Endothelial cell of umbilical vein (primary cell): ENCODE data around the gene CCDC60. TPM values are rescaled to one million over a fixed set of nuclear protein-coding genes. Genes with fewer than 3 reads are reported as not detected.

Experiments
- BruUV-seq: library from RNA; stranded (reverse); fragments of 400-500 nt; replicated peaks from 2 replicates; lab custom pipeline; 2021; lab: Mats Ljungman, UMichigan
- CTCF ChIA-PET: fragments of 300-600, 350-600 bp; sonication (Branson Sonifier 250); formaldehyde crosslinking; loops from one replicate; lab custom pipeline; 2021; ENCODE audit warnings: antibody characterized with exemption, inconsistent platforms; lab: Charles Lee
- POLR2A ChIA-PET: fragments of 300-600, 350-600 bp; sonication (Branson Sonifier 250); formaldehyde crosslinking; loops from one replicate; lab custom pipeline; 2021; ENCODE audit warnings: antibody characterized with exemption, inconsistent platforms; lab: Charles Lee
- DNase-seq: peaks from one replicate; pipeline ENCODE4 v3.0.0-alpha.2; 2011; ENCODE audit warnings: low read depth, low spot score
- FAIRE-seq: peaks from 2 replicates; lab custom pipeline; 2011; peaks lifted over from hg19 to GRCh38; lab: Jason Lieb, UNC
- H2AFZ ChIP-seq: 2 replicates; pipeline ENCODE4 v1.6.0; 2012; ENCODE audit warnings: low read depth, low read length, control low read depth, inconsistent platforms
- H3K27ac ChIP-seq: 2 replicates; pipeline ENCODE4 v1.5.1; 2011; ENCODE audit warnings: low read depth, mild to moderate bottlenecking, control low read depth, low read length, moderate library complexity; ENCODE audit not compliant: insufficient read depth
- H3K27me3 ChIP-seq, 2 experiments: 2 replicates each; pipeline versions ENCODE4 v1.6.0 to v1.6.1; 2011; ENCODE audit warnings: low read length in 2 of 2, mixed read lengths in 1 of 2; ENCODE audit not compliant: control insufficient read depth in 2 of 2, insufficient read depth in 2 of 2
- H3K36me3 ChIP-seq, 2 experiments: 2 replicates in 1 of 2; 3 replicates in 1 of 2; pipeline ENCODE4 v1.5.1; 2011; ENCODE audit warnings: low read length in 2 of 2, mild to moderate bottlenecking in 1 of 2, moderate library complexity in 1 of 2; ENCODE audit not compliant: control insufficient read depth in 2 of 2, insufficient read depth in 2 of 2; ENCODE audit errors: extremely low read depth in 1 of 2
- H3K4me1 ChIP-seq: 3 replicates; pipeline ENCODE4 v1.5.1; 2011; ENCODE audit warnings: mild to moderate bottlenecking, low read length; ENCODE audit not compliant: control insufficient read depth, insufficient read depth; ENCODE audit errors: extremely low read depth
- H3K4me2 ChIP-seq: 2 replicates; pipeline ENCODE4 v1.6.1; 2011; ENCODE audit warnings: low read length, control low read depth, mixed read lengths; ENCODE audit not compliant: insufficient read depth
- H3K4me3 ChIP-seq, 3 experiments: fragments of 200-600 bp in 1 of 3; sonication (generic), shearing (Covaris generic) in 1 of 3; replicated peaks in 1 of 3; 2 replicates each; pipeline ENCODE4 v1.5.1; 2011 to 2016; ENCODE audit warnings: control low read depth in 3 of 3, low read length in 3 of 3, mild to moderate bottlenecking in 2 of 3, inconsistent platforms in 1 of 3, low read depth in 1 of 3, moderate library complexity in 1 of 3; ENCODE audit not compliant: insufficient read depth in 1 of 3
- H3K79me2 ChIP-seq: 2 replicates; pipeline ENCODE4 v1.6.0; 2012; ENCODE audit warnings: low read length, inconsistent platforms; ENCODE audit not compliant: control insufficient read depth, insufficient read depth
- H3K9ac ChIP-seq: replicated peaks from 2 replicates; pipeline ENCODE3; 2011; ENCODE audit warnings: low read length, control low read depth; ENCODE audit not compliant: insufficient read depth; ENCODE audit errors: extremely low read depth
- H3K9me1 ChIP-seq: replicated peaks from 3 replicates; pipeline ENCODE4 v1.6.0; 2011; ENCODE audit warnings: mild to moderate bottlenecking, low read length; ENCODE audit not compliant: control insufficient read depth, insufficient read depth; ENCODE audit errors: extremely low read depth
- H3K9me3 ChIP-seq: replicated peaks from 2 replicates; pipeline ENCODE4 v1.5.1; 2012; ENCODE audit warnings: low read length, inconsistent platforms; ENCODE audit not compliant: control insufficient read depth, insufficient read depth
- H4K20me1 ChIP-seq: replicated peaks from 2 replicates; pipeline ENCODE3; 2011; ENCODE audit warnings: mild to moderate bottlenecking, low read length; ENCODE audit not compliant: control insufficient read depth, insufficient read depth; ENCODE audit errors: extremely low read depth
- EZH2 ChIP-seq: IDR thresholded peaks from 2 replicates; pipeline ENCODE4 v1.6.1; 2012; ENCODE audit warnings: borderline replicate concordance, low read depth, mild to moderate bottlenecking, moderate library complexity, low read length, inconsistent platforms; ENCODE audit not compliant: severe bottlenecking
- FOS ChIP-seq: IDR thresholded peaks from 2 replicates; pipeline ENCODE4 v1.6.1; 2011; ENCODE audit warnings: mild to moderate bottlenecking, low read length, moderate library complexity, borderline replicate concordance; ENCODE audit not compliant: insufficient read depth
- JUN ChIP-seq: IDR thresholded peaks from 2 replicates; pipeline ENCODE4 v1.6.1; 2011; ENCODE audit warnings: borderline replicate concordance, low read depth; ENCODE audit not compliant: insufficient read length, insufficient read depth
- MYC ChIP-seq: IDR thresholded peaks from one replicate; pipeline ENCODE4 v1.6.1; 2011; ENCODE audit warnings: mild to moderate bottlenecking, low read depth, low read length
- POLR2A ChIP-seq: IDR thresholded peaks from 2 replicates; pipeline ENCODE4 v1.6.1; 2012; ENCODE audit warnings: low read depth, mild to moderate bottlenecking, control low read depth, low read length
- POLR2AphosphoS5 ChIP-seq: IDR thresholded peaks from 2 replicates; pipeline ENCODE4 v1.6.1; 2012; ENCODE audit warnings: low read depth, mild to moderate bottlenecking, control low read depth, low read length, moderate library complexity; ENCODE audit not compliant: insufficient read depth
- dilution Hi-C: fragments of 300-500 bp; cut with MboI; formaldehyde crosslinking; loops from one replicate; pipeline ENCODE4 v1.15.0; 2019; ENCODE audit warnings: low sequenced_read_pairs; ENCODE audit not compliant: extremely low pct_ligation_motif_present
- intact Hi-C: fragments of 100-400 bp; cut with micrococcal nuclease; formaldehyde crosslinking; loops from one replicate; pipeline ENCODE4 v1.10.0; 2022
- polyA plus RNA-seq, 4 experiments: library from polyadenylated mRNA; depleted of rRNA in 3 of 4; stranded (reverse) in 3 of 4; unstranded in 1 of 4; fragments of >200 nt; gene quantifications; 2 replicates each; pipeline versions ENCODE4 v1.2.1 to v1.2.3, GENCODE V29; 2011 to 2012; ENCODE audit warnings: missing spikeins in 1 of 4
- total RNA-seq: library from RNA; stranded (reverse); gene quantifications from 2 replicates; pipeline ENCODE4 v1.2.3, GENCODE V29; 2021
- TF ChIP-seq, protein P1 (sequence below): IDR thresholded peaks from 2 replicates; pipeline ENCODE4 v1.6.1; 2011; ENCODE audit not compliant: insufficient read depth, insufficient read length
- TF ChIP-seq, protein P2 (sequence below), 2 donors: IDR thresholded peaks; 1 replicate in 1 of 2; 2 replicates in 1 of 2; pipeline ENCODE4 v1.5.1; 2011; ENCODE audit warnings: low read length in 2 of 2, mild to moderate bottlenecking in 2 of 2, moderate library complexity in 2 of 2, control low read depth in 1 of 2, inconsistent platforms in 1 of 2, low read depth in 1 of 2; ENCODE audit not compliant: insufficient read depth in 1 of 2; ENCODE audit errors: extremely low read depth in 1 of 2

Gene CCDC60
- total and polyA plus RNA-seq, 2 donors (not counting 3 experiments of a cell fraction or from before 2014, with no cell fraction given) = not detected

DNA sequence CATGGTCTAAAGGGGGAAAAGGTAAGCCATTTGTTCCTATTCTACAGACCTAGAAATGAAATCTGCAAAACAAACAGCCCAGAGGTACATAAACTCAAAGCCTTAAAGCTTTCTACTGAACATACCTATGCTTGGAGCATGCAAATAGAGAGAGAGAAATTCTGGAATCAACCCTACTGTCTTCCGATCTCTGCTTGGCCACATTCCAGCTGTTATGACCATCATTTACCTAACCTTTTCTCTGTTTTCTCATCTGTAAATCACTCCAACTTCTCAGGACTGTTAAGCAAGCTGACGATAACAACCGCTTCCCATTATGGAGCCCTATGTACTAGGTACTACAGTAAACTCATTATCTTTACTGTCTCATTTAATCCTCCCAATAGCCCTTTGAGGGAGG is 126.3 kb downstream of the CCDC60 start:
- Histone ChIP-seq H3K36me3 (no peaks in the 10 kb centered on the region), H3K9me1 (no peaks in the 10 kb centered on the region), H3K27ac (no peak overlapping the region), H3K4me3 (no peak overlapping the region), H3K79me2 (no peaks in the 10 kb centered on the region), H3K27me3 (no peaks in the 10 kb centered on the region), H4K20me1 (no peaks in the 10 kb centered on the region), H3K4me2 (no peak overlapping the region), H3K9ac (no peak overlapping the region), H3K4me1 (no peaks in the 10 kb centered on the region), H3K9me3 (no peaks in the 10 kb centered on the region), H2AFZ (no peak overlapping the region)
- BruUV-seq = no TSS peak
- ChIA-PET CTCF (no interaction called here), POLR2A (no interaction called here)
- FAIRE-seq (no peak), DNase-seq (no peak)
- intact Hi-C loops = no loop called here
- dilution Hi-C loops = no loop called here
- TF ChIP-seq FOS (no peak), EZH2 (no peak), POLR2AphosphoS5 (no peak), MYC (no peak), JUN (no peak), POLR2A (no peak)
- TF ChIP-seq, protein P1, sequence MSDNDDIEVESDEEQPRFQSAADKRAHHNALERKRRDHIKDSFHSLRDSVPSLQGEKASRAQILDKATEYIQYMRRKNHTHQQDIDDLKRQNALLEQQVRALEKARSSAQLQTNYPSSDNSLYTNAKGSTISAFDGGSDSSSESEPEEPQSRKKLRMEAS = no peak
- TF ChIP-seq, protein P2, sequence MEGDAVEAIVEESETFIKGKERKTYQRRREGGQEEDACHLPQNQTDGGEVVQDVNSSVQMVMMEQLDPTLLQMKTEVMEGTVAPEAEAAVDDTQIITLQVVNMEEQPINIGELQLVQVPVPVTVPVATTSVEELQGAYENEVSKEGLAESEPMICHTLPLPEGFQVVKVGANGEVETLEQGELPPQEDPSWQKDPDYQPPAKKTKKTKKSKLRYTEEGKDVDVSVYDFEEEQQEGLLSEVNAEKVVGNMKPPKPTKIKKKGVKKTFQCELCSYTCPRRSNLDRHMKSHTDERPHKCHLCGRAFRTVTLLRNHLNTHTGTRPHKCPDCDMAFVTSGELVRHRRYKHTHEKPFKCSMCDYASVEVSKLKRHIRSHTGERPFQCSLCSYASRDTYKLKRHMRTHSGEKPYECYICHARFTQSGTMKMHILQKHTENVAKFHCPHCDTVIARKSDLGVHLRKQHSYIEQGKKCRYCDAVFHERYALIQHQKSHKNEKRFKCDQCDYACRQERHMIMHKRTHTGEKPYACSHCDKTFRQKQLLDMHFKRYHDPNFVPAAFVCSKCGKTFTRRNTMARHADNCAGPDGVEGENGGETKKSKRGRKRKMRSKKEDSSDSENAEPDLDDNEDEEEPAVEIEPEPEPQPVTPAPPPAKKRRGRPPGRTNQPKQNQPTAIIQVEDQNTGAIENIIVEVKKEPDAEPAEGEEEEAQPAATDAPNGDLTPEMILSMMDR (IDR thresholded peaks at IDR 0.05; ENCODE audit: extremely low read depth in 1 of 2, insufficient read depth in 1 of 2, low read depth in 1 of 2, low read length in 2 of 2) = no peak
